Activated CD8-positive, alpha-beta memory T cell treated with anti-CD3 and anti-CD28 coated beads, Interleukin-2, amount 50 U/mL, for 4 hours (primary cell): ENCODE results near the gene ATP6V1F.

Experiments
- DNase-seq: peaks from one replicate; pipeline ENCODE4 v3.0.0-alpha.2; 2020

The ATP6V1F gene, protein sequence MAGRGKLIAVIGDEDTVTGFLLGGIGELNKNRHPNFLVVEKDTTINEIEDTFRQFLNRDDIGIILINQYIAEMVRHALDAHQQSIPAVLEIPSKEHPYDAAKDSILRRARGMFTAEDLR

DNA sequence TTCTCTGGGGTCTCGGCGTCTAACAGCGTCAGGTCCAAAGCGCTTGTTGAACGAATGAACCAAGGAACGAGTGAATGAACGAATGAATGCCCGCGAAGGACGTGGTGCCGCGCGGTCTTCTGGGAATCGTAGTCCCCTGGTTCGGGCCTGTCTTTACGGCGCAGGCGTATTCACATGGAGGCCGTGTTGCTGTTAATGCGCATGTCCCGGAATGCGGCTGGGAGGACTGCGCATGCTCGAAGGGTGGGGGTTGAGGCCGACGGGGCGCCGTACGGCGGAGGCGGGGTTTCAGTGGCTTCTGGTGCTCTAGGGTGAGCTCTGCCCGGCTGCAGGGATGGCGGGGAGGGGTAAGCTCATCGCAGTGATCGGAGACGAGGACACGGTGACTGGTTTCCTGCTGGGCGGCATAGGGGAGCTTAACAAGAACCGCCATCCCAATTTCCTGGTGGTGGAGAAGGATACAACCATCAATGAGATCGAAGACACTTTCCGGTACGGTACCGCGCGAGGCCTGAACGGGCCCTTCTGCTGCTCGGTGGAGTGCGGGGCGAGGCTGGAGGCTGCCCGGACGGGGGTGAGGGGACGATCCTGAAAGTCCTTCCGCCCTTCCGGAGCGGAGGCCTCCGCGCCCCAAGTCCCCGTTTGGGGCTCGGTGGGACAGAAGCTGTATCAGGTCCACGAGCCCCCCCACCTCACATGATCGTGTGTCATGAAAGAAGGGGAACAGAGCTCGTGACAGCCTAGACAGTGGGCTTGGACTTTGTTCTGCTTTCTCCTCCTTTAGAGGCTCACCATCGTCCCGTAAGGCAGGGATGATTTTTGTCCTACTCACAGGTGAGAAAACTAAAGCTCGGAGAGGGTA lies at the start of gene ATP6V1F:
ATP6V1F (plus strand) TSS at position 286 of the 862 bp plus-strand sequence; CDS start at position 335, 49 bp downstream.
- DNase-seq, result peak; percentile 99

DNA sequence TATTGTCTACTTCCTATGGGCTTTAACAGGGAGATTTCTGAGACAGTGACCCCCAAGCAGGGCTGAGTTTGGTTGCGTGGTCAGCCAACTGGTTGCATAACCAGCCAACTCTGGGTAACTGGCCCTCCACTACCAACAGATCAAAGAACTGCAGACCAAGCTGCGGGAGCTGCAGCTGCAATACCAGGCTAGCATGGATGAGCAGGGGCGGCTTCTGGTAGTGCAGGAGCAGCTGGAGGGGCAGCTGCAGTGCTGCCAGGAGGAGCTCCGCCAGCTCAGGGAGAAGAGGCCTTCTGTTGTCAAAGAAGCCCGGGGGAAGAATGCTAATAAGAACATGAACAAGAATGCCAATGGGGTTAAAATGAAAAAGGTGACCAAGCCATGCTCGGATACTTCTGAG lies 48.2 kb upstream of the ATP6V1F start:
- DNase-seq, result no peak

DNA sequence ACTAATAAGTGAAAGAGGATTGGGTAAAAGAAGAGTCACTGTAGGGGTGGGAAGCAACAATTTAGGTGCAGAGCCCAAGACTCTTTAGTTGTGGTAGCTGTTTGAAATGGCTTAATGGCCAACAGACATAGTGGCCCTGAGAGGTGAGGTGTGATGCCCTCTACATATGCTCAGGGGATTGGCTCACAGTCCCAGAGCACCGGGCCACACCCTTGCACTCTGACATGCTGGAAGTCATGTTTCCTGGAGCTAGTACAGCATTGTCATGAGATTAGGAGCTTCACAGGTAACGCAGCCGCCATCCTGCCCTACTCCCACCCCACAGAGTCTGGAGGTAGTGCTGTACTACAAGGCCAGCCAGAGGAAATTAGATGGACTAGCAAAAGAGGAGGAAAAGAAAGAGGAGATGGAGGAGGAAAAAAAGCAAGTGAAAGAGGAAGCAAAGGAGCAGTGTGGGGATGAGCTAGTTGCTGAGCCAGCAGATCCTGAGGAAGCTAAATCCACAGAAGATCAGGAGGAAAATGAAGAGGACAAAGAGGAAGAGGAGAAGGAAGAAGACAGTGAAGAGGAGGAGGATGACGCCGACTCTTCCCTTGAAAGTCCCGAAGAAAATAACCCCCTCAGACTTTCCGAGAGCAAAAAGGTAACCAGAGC lies 47.2 kb upstream of the ATP6V1F start:
- no peak for DNase-seq

DNA sequence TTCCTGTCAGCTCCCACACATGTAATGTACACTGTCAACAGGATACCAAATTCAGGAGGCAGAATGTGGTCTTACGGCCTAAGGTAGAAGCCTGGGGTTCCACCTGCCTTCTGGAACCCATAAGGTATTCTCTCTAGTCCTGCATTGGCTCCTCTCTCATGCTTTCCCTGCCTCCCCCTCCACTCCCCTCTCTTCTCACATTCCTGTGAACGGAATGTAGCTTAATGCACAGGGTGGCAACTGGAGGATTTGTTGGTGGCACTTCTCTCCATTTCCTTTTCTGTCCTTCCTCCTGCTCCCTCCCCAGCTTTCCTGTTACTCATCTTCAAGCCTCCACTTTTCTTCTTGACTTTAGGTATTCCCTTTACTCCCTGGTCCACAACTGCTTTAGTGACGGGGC lies 44.0 kb upstream of the ATP6V1F start:
- no peak for DNase-seq

DNA sequence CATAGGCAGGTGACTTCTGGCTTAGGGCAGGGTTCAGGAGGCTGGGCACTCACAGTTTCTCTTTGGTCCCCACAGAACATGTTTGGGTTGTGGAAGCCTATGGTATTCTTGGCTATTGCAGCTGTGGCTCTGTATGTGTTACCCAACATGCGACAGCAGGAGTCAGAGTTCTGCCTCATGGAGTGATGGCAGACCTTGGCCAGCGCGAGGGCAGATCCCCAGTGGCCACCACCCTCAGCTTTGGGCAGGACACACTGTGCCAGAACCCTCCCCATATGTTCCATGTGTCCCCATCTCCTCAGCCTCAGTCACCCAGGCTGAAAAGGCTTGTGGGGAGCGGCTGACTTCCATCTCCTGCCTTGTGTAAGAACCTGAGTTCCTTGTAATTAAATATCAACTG lies 40.9 kb upstream of the ATP6V1F start:
- DNase-seq, result no peak

DNA sequence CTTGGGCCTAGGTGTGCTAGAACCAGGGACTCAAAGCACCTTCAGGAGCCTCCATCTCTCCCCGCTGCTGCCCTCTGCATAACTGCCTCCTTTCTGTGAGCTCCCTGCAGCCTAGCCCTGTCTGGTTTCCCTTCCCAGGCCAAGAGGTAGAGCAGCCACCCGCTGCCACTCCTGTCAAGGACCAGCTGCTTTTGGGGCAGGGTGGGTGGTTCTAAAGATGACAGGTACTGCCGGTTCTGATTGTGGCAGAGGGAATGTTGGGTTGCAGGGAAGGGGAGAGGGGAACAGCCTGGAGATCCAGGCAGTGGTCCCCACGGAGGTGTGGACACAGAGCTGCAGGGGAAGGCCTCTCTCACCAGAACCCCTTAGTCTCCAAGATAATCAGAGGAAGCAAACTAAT lies 36.1 kb upstream of the ATP6V1F start:
- DNase-seq, result no peak

DNA sequence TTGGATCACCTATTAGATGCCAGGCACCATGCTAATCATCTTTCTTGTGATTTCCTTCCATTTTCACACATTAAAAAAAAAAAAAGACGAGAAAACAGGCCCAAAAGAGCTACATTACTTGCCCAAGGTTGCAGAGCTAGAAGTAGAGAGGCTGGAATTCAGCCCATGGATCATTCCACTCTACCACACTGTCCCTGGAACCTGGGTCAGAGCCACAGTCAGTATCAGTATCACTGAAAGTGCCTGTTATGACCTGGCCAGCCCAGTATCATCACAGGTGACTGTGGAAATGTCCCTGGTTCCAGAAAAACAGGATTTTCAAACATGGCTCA lies 35.8 kb upstream of the ATP6V1F start:
- no peak for DNase-seq

DNA sequence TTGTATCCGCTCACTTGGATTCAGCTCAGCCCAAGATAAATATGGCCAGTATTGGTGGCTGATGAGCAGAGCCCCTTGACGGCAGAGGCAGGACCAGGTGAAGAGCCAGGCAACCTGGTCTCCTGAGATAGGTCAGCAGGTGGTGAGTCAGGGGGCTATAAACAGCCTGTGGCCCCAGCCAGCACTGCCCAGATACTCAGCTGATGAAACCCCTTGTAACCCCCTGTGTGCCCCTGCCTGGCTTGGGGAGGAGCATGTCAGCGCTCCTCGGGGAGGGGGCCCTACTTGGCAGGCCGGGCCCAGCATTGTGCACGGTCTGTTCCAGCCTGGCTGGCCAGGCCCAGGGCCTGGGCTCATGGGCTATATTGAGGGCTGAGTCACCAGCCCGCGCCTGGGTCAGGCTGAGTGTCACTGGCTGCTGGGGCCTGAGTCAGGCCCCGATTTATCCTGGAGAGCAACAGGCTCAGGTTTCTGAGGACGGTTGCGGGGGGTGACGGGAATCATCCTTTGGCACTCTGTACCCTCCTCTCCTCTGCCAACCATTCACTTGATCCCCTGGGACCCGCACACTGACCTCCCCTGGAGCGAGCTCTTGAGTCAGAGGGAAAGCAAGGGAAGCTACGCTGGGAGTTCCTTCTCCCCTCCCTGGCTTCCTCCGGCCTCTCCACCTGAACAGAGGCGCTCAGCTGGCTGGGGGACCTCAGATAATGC lies 35.3 kb upstream of the ATP6V1F start:
- no peak for DNase-seq

DNA sequence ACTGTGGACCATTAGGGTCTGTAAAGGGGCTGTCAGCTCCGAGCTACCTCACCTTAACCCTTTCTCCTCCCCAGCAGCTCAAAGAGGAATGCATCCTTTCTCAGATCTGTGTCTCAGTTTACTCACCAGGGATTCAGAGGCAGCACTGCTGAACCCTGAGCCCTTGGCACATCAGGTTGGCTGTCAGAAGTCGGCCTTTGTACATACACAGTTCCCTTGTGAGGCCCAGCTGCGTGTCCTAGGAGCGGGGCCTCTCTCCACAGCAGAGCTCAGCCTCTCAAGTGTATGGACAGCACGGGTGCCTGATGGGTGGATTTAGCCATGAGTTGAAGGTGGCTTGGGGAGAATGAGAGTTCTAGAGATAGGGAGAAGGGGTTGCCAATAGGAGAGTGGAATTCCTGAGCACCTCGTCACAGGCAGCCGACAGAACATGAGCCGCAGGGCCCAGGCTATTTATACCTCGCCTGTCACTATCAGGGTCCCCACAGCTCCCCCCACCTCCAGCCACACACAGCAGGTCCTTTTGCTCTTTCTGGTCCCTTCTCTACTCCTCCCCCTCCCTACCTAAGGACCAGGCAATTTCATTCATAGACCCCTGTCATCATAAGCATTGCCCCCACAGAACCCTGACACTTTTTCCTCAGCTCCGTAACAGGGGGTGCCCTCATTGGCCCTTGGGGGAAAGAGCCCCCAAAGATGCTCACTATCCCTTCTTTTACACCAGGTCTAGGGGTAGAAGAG lies 34.5 kb upstream of the ATP6V1F start:
- no peak for DNase-seq

DNA sequence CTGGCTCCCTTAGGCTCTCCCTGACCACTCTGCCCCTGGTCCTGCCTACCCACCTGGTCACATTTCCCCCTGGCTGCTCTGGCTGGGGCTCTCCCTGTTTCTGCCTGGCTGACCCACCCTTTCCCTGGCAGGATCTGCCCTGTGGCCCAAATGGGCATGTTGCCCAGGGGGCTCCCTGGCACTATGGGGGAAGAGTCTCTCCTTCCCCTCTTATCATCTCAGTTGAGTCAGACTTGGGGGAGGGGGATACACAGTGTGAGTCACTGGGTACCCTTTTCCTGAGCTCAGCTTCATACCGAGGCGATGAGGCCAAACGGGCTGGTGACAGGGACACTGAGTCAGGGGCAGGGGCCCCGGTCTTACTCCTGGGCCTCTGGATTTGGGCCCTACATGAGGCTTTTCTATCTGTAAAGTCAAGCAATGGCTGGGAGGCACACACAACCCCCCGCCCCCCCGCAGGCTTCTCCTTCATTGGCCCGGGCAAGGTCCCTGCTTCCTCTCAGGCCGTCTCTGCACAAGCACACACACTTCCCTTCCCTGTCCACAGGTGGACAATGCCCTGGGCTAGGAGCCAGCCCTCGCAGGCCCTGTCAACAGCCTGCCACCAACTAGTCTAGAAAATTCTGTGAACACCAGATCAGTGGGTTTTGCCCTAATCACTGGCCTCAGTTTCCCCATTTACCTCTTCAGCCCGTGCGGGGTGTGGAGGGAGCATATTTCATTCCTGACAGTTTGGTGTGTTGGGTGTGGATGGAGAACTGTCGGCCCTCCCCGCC lies 33.1 kb upstream of the ATP6V1F start:
- no peak for DNase-seq

DNA sequence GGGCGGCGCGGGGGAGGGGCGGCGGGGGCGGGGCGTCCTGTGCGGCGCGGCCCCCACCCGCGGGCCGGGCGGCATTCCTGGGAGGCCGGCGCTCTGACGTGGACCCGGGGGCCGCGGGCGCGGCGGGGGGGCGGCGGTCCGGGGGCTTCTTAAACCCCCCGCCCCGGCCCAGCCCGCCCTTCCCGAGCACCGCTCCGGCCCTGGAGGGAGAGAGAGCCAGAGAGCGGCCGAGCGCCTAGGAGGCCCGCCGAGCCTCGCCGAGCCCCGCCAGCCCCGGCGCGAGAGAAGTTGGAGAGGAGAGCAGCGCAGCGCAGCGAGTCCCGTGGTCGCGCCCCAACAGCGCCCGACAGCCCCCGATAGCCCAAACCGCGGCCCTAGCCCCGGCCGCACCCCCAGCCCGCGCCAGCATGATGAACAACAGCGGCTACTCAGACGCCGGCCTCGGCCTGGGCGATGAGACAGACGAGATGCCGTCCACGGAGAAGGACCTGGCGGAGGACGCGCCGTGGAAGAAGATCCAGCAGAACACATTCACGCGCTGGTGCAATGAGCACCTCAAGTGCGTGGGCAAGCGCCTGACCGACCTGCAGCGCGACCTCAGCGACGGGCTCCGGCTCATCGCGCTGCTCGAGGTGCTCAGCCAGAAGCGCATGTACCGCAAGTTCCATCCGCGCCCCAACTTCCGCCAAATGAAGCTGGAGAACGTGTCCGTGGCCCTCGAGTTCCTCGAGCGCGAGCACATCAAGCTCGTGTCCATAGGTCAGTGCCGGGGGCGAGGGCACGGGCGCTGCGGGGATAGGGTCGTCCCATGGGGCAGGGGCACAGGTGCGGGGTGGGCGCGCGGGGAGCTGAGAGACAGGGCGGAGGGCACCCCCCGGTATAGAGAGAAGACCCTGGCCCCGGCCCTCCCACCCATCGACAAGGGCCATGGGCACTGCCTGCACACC lies 32.2 kb upstream of the ATP6V1F start, which contains the start of gene FLNC:
FLNC (plus strand) TSS at position 176 of the 947 bp plus-strand sequence; CDS start at position 408, 232 bp downstream.
- DNase-seq, result peak; percentile 33

DNA sequence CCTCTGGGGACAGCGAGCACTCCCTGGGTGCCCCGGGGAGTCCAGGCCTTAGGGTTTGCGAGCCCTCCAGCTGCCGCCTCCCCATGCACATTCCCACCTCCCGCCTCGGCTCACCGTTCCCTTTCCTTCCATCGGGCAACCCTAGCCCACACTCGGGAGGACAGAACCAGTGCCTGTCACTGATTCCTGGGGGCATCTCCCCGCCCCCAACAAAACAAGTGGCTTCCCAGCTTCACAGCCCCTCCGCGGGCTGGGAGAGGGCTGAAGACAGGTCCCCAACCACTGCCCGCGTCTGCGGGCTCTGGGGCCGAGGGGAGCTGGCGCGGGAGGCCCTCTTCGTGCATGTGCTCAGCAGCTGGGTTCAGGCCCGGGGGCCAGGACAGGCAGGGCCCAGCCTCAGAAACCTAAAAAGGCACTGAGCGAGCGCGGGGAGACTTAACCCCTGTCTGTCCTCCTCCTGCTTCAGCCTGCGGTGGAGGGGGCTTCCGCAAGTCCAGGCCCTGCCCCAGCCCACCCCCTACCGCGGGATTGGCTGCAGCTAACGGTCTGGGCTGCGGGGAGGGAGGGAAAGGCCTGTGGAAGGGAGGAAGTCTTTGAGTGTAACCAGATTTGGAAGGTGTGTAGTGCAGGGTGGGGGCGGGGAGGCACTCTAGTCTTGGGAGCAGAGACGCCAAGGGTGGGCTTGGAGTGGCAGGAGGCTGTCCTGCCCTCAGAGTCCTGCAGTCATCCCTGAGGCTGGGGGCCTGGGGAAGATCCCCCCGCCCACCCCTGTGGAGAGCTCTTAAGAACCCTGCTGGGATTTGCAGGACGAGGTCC lies 31.3 kb upstream of the ATP6V1F start:
- DNase-seq, result no peak

DNA sequence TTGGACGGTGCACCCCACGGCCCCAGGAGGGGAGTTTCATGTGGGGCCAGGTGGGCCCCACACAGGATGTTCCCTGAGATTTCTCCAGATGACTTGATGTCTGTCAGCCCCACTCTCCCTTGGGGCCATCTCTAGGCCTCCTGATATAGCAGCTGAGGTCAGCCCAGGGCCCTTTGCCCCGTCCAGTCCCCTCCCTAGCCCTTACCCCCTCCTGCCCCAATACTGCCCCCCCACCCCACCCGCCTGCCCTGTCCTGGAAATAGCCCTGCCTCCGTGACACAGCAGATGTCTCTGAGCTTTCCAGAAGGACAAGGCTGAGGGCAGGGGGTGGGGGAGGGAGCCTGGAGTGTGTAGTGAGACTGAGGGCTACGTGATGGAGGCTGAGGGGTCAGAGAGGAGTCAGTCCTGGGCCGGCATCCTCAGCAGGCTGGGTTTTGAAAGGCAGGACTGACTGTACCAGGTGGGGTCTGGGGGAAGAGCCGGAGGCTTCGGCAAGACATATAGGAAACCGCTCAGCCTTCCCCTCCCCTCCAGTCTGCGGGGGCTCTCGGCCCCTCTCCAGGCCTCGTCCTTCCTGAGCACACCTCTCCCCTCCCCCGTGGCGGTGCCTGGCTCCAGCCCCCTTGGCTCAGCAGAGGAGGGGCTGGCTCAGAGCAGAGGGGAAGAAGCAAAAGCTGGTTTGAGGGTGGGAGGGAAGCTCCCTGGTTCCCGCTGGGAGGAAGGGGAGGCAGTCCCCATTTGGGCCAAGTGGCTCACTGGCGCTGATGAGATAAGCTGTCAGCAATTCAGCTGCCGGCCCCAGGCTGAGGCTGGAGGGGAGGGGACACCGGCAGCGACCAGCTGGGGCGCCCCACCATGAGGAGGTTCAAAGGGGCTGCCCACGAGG lies 30.4 kb upstream of the ATP6V1F start:
- no peak for DNase-seq

DNA sequence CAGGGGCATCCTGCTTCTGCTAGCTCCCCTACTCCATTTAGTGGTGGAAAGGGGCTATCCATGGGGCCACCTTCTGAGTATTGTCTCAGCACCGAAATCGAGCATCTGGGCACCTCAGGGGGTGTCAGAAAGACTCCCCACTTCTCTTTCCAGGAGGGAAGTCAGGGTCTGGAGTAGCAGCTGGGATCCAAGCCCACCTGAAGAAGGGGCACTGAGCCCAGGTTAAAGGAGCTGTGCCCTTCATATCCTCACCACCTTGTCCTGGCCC lies 29.8 kb upstream of the ATP6V1F start:
- DNase-seq, result no peak

DNA sequence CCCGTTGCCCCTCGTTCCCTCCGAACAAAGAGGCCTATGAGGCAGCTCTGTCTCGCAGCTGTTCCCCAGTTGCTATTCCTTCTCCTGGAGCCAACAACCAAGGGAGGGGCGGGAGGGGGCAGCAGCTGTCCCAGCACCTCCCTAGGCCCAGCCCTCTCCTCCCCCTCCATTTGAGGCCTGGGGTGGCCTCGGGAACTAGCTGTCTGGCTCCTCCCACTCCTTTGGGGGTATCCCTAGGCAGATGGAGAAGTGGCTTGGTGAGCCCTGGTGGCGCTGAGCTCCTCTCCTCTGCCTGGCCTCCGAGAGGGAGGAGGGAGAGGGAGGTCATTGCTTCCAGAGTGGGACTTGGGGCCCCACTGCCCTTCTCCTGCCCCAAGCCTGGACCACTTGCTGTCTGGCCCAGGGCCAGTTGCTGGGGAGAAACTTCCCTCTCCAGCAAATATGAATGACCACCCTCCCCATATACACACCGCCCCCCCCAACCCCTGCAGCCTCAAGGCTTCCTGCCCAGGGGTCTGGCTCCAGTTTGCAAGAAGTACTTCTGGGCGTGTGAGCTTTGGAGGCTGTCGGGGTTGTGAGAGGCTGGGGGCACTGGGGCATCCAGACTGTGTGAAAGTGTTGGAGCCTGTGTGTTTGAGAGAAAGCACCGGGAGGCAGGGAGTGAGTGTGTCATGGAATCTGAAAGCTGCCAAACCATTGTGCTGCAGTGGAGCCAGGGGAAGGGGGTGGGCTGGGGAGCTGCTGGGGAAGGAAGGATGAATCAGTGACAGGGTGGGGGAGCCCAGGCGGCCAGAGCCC lies 29.3 kb upstream of the ATP6V1F start:
- DNase-seq, result no peak

DNA sequence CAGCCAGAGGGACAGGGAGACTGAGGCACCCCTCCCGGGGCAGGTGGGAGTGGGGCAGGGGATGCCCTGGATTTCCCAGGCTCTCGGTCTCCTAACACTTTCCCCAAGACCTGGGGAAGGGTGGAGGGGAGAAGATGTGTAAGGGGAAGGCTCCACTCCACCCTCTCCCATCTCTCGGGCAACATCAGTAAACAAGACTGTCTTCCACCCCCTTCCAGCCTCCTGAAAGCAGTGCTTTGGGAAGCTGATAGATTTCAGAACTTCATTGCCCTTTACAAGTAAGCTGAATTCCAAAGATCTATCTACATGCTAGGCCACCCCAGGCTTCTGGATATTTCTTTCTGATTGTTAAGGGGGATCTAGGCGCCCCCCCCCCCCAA lies 28.7 kb upstream of the ATP6V1F start:
- DNase-seq, result no peak

DNA sequence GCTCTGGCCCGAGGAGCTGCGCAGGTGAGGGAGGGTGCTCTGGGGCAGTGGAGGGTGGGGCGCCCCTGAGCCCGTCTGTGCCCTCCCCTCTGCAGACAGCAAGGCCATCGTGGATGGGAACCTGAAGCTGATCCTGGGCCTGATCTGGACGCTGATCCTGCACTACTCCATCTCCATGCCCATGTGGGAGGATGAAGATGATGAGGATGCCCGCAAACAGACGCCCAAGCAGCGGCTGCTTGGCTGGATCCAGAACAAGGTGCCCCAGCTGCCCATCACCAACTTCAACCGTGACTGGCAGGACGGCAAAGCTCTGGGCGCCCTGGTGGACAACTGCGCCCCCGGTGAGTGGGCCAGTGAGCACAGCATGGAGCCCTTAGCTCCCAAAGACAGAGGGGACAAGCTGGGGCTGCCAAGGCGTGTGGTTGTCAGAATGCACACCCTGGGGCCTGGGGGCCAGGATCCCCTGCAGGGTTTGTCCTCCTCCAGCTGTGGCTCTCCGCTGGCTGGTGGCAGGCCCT lies 27.4 kb upstream of the ATP6V1F start:
- no peak for DNase-seq
